HG03354 (cell line): Measurements from ENCODE around the gene DGCR6.
"Not testable (repeated sequence)": the region's sequence is repeated elsewhere in the genome, so short reads cannot be mapped to it uniquely, and the experiment has no call there.

ENCODE experiments used
- ATAC-seq: cut with Tn5 transposase; IDR thresholded peaks from one replicate; pipeline ENCODE4 v1.9.1; 2021; ENCODE audit warnings: mild to moderate bottlenecking; ENCODE audit not compliant: unreplicated experiment, poor library complexity, severe bottlenecking

Gene DGCR6

GRCh38 chr22:18905540-18906409 is at the start of gene DGCR6:
Gene DGCR6 (plus strand): TSS chr22:18906320. CDS start chr22:18906375, 55 bp downstream.
- peak; percentile 92 for ATAC-seq

GRCh38 chr22:18859314-18859713 is 46.8 kb upstream of the DGCR6 start:
- ATAC-seq = not testable (repeated sequence)

- ATAC-seq = not testable (repeated sequence)
Observed at GRCh38 chr22:18881260-18881659, 24.9 kb upstream of the DGCR6 start.

- not testable (repeated sequence) for ATAC-seq
Observed at GRCh38 chr22:18884465-18884864, 21.7 kb upstream of the DGCR6 start.

- ATAC-seq = no peak
Observed at GRCh38 chr22:18888115-18888514, 18.0 kb upstream of the DGCR6 start.

GRCh38 chr22:18890510-18891192 is 15.5 kb upstream of the DGCR6 start:
- ATAC-seq = not testable (repeated sequence)

- not testable (repeated sequence) for ATAC-seq
Observed at GRCh38 chr22:18893775-18894174, 12.3 kb upstream of the DGCR6 start.

- not testable (repeated sequence) for ATAC-seq
Observed at GRCh38 chr22:18896037-18896657, 10.0 kb upstream of the DGCR6 start.

- ATAC-seq = peak; percentile 25
Observed at GRCh38 chr22:18906410-18906745, 258 bp downstream of the DGCR6 start.

- no peak for ATAC-seq
Observed at GRCh38 chr22:18906896-18907295, 776 bp downstream of the DGCR6 start.

GRCh38 chr22:18909556-18909955 is 3.4 kb downstream of the DGCR6 start:
- ATAC-seq = no peak

GRCh38 chr22:18911535-18911934 is 5.4 kb downstream of the DGCR6 start:
- ATAC-seq = not testable (repeated sequence)

GRCh38 chr22:18912264-18912946 is 6.3 kb downstream of the DGCR6 start:
- ATAC-seq = not testable (repeated sequence)

GRCh38 chr22:18914558-18914957 is 8.4 kb downstream of the DGCR6 start:
- not testable (repeated sequence) for ATAC-seq

- not testable (repeated sequence) for ATAC-seq
Observed at GRCh38 chr22:18915550-18915949, 9.4 kb downstream of the DGCR6 start.

- not testable (repeated sequence) for ATAC-seq
Observed at GRCh38 chr22:18917818-18918217, 11.7 kb downstream of the DGCR6 start.

GRCh38 chr22:18920257-18920902 is 14.3 kb downstream of the DGCR6 start:
- ATAC-seq = not testable (repeated sequence)

- no peak for ATAC-seq
Observed at GRCh38 chr22:18925368-18926064, 19.4 kb downstream of the DGCR6 start.

- ATAC-seq = no peak
Observed at GRCh38 chr22:18927020-18927419, 20.9 kb downstream of the DGCR6 start.
